Osteoblast (primary cell): ENCODE measurements around the gene ARHGAP4. TPM values are rescaled to one million over a fixed set of nuclear protein-coding genes. Genes with fewer than 3 reads are reported as not detected.

Source experiments
- DNase-seq: peaks from one replicate; pipeline ENCODE4 v3.0.0; 2011; ENCODE audit warnings: low spot score, mixed read lengths; ENCODE audit not compliant: insufficient read length; ENCODE audit errors: missing footprints
- H2AFZ ChIP-seq: 2 replicates; pipeline ENCODE4 v1.6.0; 2011; ENCODE audit warnings: mild to moderate bottlenecking, low read length
- H3K27ac ChIP-seq: 2 replicates; pipeline ENCODE4 v1.5.1; 2011; ENCODE audit warnings: mild to moderate bottlenecking, low read depth, low read length, moderate library complexity
- H3K27me3 ChIP-seq: 2 replicates; pipeline ENCODE4 v1.6.0; 2012; ENCODE audit warnings: mild to moderate bottlenecking, control low read depth, inconsistent platforms, low read length, moderate library complexity; ENCODE audit not compliant: insufficient read depth
- H3K36me3 ChIP-seq: 2 replicates; pipeline ENCODE4 v1.5.1; 2011; ENCODE audit warnings: mild to moderate bottlenecking, low read length, control low read depth, moderate library complexity; ENCODE audit not compliant: insufficient read depth
- H3K4me1 ChIP-seq: 2 replicates; pipeline ENCODE4 v1.5.1; 2011; ENCODE audit warnings: mild to moderate bottlenecking, low read length, control low read depth, moderate library complexity; ENCODE audit not compliant: insufficient read depth
- H3K4me2 ChIP-seq: 2 replicates; pipeline ENCODE4 v1.6.0; 2011; ENCODE audit warnings: mild to moderate bottlenecking, low read length; ENCODE audit not compliant: insufficient read depth
- H3K4me3 ChIP-seq: fragments of 200-600 bp; sonication (generic); 3 replicates; pipeline ENCODE4 v1.5.1; 2012; ENCODE audit warnings: mild to moderate bottlenecking, low read length, inconsistent platforms; ENCODE audit not compliant: insufficient read depth
- H3K79me2 ChIP-seq: 2 replicates; pipeline ENCODE4 v1.6.0; 2012; ENCODE audit warnings: mild to moderate bottlenecking, low read length, control low read depth, inconsistent platforms; ENCODE audit not compliant: insufficient read depth
- H3K9me3 ChIP-seq: 2 replicates; pipeline ENCODE4 v1.5.1; 2011; ENCODE audit warnings: low read depth, low read length, control low read depth
- H4K20me1 ChIP-seq: 2 replicates; pipeline ENCODE4 v1.6.0; 2012; ENCODE audit warnings: mild to moderate bottlenecking, low read length, control low read depth; ENCODE audit not compliant: insufficient read depth
- total RNA-seq: library from RNA; depleted of rRNA; stranded (reverse); fragments of >200 nt; gene quantifications from 2 replicates; pipeline ENCODE4 v1.2.3, GENCODE V29; 2012
- TF ChIP-seq, protein P1 (sequence below): IDR thresholded peaks from 2 replicates; pipeline ENCODE4 v1.5.1; 2011; ENCODE audit warnings: mild to moderate bottlenecking, low read depth, low read length, moderate library complexity; ENCODE audit errors: extremely low read depth

ARHGAP4 gene
- total RNA-seq, 1 donor: 1.4 TPM

DNA sequence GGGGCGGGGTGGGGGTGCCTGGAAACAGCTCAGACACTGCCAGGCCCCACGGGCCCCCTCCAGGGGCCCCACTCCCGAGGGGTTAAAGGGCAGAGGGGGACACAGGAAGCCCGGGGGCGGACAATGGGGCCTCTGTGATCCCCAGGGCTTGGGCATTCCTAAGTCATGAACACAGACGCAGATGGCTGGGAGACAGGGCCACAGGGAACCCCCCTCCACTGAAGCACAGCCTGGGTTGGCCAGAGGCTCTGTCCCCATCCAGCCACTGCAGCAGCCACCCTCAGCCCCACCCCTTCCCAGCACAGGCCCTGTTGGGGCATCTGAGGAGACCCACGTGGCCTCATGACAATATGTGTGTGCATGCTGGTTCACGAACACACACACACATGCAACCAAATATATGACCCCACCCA lies 44.0 kb downstream of the ARHGAP4 start:
- H3K27me3 ChIP-seq: peaks cover 74% of the 10 kb centered on the region
- H3K27ac ChIP-seq: no peak overlapping the region
- H3K9me3 ChIP-seq: no peaks in the 10 kb centered on the region
- no peak for DNase-seq
- no peaks in the 10 kb centered on the region for H4K20me1 ChIP-seq
- no peak overlapping the region for H2AFZ ChIP-seq
- H3K36me3 ChIP-seq: no peaks in the 10 kb centered on the region
- no peaks in the 10 kb centered on the region for H3K4me1 ChIP-seq
- TF ChIP-seq, protein P1, sequence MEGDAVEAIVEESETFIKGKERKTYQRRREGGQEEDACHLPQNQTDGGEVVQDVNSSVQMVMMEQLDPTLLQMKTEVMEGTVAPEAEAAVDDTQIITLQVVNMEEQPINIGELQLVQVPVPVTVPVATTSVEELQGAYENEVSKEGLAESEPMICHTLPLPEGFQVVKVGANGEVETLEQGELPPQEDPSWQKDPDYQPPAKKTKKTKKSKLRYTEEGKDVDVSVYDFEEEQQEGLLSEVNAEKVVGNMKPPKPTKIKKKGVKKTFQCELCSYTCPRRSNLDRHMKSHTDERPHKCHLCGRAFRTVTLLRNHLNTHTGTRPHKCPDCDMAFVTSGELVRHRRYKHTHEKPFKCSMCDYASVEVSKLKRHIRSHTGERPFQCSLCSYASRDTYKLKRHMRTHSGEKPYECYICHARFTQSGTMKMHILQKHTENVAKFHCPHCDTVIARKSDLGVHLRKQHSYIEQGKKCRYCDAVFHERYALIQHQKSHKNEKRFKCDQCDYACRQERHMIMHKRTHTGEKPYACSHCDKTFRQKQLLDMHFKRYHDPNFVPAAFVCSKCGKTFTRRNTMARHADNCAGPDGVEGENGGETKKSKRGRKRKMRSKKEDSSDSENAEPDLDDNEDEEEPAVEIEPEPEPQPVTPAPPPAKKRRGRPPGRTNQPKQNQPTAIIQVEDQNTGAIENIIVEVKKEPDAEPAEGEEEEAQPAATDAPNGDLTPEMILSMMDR: no peak
- H3K4me2 ChIP-seq: no peak overlapping the region
- no peak overlapping the region for H3K4me3 ChIP-seq
- no peaks in the 10 kb centered on the region for H3K79me2 ChIP-seq

DNA sequence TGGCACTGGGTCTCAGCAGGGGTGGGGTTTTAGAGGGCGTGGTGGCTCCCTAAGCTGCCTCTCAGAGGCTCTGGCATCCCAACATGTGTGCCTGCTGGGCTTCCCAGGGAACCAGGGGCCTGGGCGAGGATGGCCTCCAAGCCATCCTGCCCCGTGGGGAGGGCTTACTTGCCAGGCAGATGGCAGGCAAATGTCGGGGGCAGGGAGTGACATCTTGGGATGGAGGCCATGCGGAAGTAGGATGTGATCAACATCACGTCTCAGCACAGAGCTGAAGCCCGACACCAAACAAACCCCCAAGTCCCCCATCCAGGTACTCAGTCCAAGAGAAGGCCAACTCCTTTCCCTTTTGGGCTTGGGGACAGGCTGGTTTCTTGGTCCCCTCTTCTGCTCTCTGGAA lies 44.8 kb downstream of the ARHGAP4 start:
- TF ChIP-seq, protein P1: no peak
- Histone ChIP-seq H3K4me1 (no peaks in the 10 kb centered on the region), H3K4me2 (no peak overlapping the region), H3K79me2 (no peaks in the 10 kb centered on the region), H3K9me3 (no peaks in the 10 kb centered on the region), H3K27me3 (peaks cover 66% of the 10 kb centered on the region), H4K20me1 (no peaks in the 10 kb centered on the region), H2AFZ (no peak overlapping the region), H3K36me3 (no peaks in the 10 kb centered on the region), H3K27ac (no peak overlapping the region), H3K4me3 (no peak overlapping the region)
- peak; percentile 56 for DNase-seq

DNA sequence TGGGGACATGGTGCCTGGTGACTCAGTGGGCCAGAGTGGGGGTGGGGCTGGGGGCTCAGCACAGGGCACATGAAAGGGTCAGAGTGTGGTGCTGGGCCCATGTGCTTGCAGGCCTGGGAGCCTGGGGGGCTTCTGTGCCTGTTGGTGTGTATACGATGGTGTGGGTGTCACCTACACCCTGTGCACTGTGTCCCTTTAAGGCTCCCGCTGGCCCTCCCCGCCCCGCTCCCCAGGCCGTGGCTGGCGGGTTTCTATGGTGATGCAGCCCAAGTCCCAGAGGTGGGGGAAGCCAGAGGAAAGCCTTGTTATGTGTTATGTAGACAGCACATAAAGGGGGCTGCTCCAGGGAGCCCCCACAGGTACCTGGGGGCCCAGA lies 45.6 kb downstream of the ARHGAP4 start:
- TF ChIP-seq, protein P1: no peak

DNA sequence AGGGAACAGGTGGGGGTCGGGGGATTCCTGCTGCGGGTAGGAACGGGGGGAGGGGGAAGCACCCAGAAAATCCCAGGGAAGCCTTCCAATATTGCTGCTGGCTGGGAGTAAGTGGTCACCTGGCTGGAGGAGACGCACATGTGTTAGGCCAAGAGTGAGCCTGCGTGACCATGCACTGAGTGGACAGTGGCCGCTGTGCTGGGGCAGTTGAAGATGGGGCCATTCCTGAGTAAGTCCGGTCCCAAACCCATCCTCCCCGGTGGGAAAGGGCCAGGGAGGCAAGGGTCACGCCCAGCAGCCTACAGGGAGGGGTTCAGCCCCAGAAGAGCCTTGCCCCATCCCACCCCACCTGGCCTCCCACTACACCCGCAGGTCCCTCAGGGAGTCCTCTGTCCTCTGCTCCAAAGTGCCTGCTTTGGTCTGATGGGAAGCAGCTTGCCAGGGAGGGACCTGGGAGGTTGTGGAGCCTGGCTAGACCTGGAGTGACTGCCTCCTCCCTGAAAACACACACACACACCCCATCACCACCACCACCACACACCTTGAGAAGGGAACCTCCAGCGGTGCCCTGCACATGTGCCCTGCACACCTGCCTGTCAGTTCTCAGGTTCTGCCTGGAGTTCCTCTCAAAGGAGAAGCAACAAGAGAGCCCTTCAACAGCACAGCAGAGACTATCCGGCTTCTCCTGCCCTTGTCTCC lies 46.2 kb downstream of the ARHGAP4 start:
- H3K27ac ChIP-seq: no peak overlapping the region
- H3K9me3 ChIP-seq: no peaks in the 10 kb centered on the region
- no peaks in the 10 kb centered on the region for H3K4me1 ChIP-seq
- no peak overlapping the region for H2AFZ ChIP-seq
- peak; percentile 82 for DNase-seq
- H3K36me3 ChIP-seq: no peaks in the 10 kb centered on the region
- H3K79me2 ChIP-seq: no peaks in the 10 kb centered on the region
- TF ChIP-seq, protein P1: no peak
- H4K20me1 ChIP-seq: peaks cover 2% of the 10 kb centered on the region
- peaks cover 59% of the 10 kb centered on the region for H3K27me3 ChIP-seq
- H3K4me3 ChIP-seq: no peak overlapping the region
- H3K4me2 ChIP-seq: no peak overlapping the region

More for the DNA sequence above, 45.6 kb downstream of the ARHGAP4 start:
- no peak overlapping the region for H2AFZ ChIP-seq
- H3K36me3 ChIP-seq: no peaks in the 10 kb centered on the region
- no peak overlapping the region for H3K27ac ChIP-seq
- H3K9me3 ChIP-seq: no peaks in the 10 kb centered on the region
- H3K27me3 ChIP-seq: peaks cover 64% of the 10 kb centered on the region
- no peaks in the 10 kb centered on the region for H4K20me1 ChIP-seq
- H3K79me2 ChIP-seq: no peaks in the 10 kb centered on the region
- DNase-seq: peak; percentile 71
- no peaks in the 10 kb centered on the region for H3K4me1 ChIP-seq
- no peak overlapping the region for H3K4me2 ChIP-seq
- H3K4me3 ChIP-seq: no peak overlapping the region
